ENCODE results near the gene LIPC. TPM values are rescaled to one million over a fixed set of nuclear protein-coding genes. Genes with fewer than 3 reads are reported as not detected.

LIPC gene
- total and polyA plus RNA-seq, 2 of the 4 experiments (the other 2 are of a cell fraction): 0.07 TPM; not detected in 1

DNA sequence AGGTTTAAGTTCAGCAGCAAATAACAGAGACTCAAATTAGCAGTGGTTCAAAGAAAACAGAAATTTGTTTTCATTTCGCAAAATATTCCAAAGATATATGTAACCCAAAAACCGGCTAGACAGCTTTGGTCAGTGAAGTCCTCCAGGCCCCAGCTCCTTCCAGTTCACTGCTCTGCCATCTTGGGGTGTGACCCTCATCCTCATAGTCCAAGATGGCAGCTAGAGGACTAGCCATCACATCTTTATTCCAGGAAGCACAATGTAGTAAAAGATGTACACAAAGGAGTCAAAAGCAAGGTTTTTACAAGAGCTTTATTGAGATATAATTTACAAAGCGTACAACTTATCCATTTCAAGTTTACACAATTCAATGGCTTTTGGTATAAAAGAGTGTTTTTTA is 107.1 kb downstream of the LIPC start:
- Histone ChIP-seq H3K36me3 (ENCODE audit: control insufficient read depth, insufficient read depth, low read length) (no peaks in the 10 kb centered on the region), H3K4me1 (ENCODE audit: control insufficient read depth, insufficient read depth, low read length) (no peaks in the 10 kb centered on the region), H3K27me3 (ENCODE audit: control insufficient read depth, insufficient read depth, low read length) (peaks cover 20% of the 10 kb centered on the region), H4K20me1 (ENCODE audit: insufficient read depth, low read length) (no peaks in the 10 kb centered on the region), H3K56ac (ENCODE audit: extremely low read depth, insufficient read depth, low read length) (no peak overlapping the region), H2BK5ac (ENCODE audit: low read depth, low read length, poor library complexity, severe bottlenecking) (no peak overlapping the region), H3K4me3 (ENCODE audit: insufficient read depth, low read depth, low read length) (no peak overlapping the region), H3K4me2 (ENCODE audit: low read depth, low read length) (no peak overlapping the region), H3K9me1 (ENCODE audit: insufficient read depth, low read length) (no peaks in the 10 kb centered on the region), H2AFZ (replicated peaks; ENCODE audit: low read length, poor library complexity) (no peak overlapping the region), H3K9me3 (ENCODE audit: control insufficient read depth, insufficient read depth, low read length) (no peaks in the 10 kb centered on the region), H3K9ac (ENCODE audit: low read depth, low read length) (no peak overlapping the region), H3K79me1 (ENCODE audit: low read depth in 1 of 2, low read length in 2 of 2) (no peaks in the 10 kb centered on the region), H2BK20ac (ENCODE audit: low read depth, low read length) (no peak overlapping the region), H2BK15ac (ENCODE audit: low read depth, low read length) (no peak overlapping the region), H3K14ac (replicated peaks; ENCODE audit: low read depth, low read length) (no peak overlapping the region), H3K23ac (ENCODE audit: low read depth, low read length) (no peak overlapping the region), H2BK120ac (ENCODE audit: low read depth, low read length) (no peak overlapping the region), H4K91ac (ENCODE audit: insufficient read depth, low read depth, low read length) (no peak overlapping the region), H3K4ac (ENCODE audit: low read depth, low read length) (no peak overlapping the region), H2AK9ac (replicated peaks; ENCODE audit: low read depth, low read length, poor library complexity) (no peak overlapping the region), H4K8ac (ENCODE audit: low read depth in 2 of 2, low read length in 2 of 2) (no peak overlapping the region), H3K27ac (ENCODE audit: insufficient read depth, low read length) (no peak overlapping the region), H4K5ac (ENCODE audit: low read depth, low read length) (no peak overlapping the region), H3K18ac (ENCODE audit: low read depth, low read length) (no peak overlapping the region), H2AK5ac (ENCODE audit: low read depth, low read length) (no peak overlapping the region)
- DNase-seq: no peak
- ChIA-PET POLR2A (ENCODE audit: unreplicated experiment) (no interaction called here), CTCF (interaction anchor here (0.6 kb wide), 1 partner anchor 229 kb away, joined by 3 read pairs; no protein-coding TSS in a partner anchor)
- in situ Hi-C loops (cut with MboI; ENCODE audit: low sequenced_read_pairs): no loop called here
- dilution Hi-C loops (cut with HindIII; ENCODE audit: low sequenced_read_pairs, unreplicated experiment): no loop called here
- TF ChIP-seq FOS (IDR thresholded peaks at IDR 0.05; ENCODE audit: low read depth, low read length): no peak
- no peak for TF ChIP-seq CTCF (conservative IDR thresholded peaks at IDR 0.05; ENCODE audit: low read depth, low read length)
- TF ChIP-seq, protein P1, sequence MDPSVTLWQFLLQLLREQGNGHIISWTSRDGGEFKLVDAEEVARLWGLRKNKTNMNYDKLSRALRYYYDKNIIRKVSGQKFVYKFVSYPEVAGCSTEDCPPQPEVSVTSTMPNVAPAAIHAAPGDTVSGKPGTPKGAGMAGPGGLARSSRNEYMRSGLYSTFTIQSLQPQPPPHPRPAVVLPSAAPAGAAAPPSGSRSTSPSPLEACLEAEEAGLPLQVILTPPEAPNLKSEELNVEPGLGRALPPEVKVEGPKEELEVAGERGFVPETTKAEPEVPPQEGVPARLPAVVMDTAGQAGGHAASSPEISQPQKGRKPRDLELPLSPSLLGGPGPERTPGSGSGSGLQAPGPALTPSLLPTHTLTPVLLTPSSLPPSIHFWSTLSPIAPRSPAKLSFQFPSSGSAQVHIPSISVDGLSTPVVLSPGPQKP (IDR thresholded peaks at IDR 0.05; ENCODE audit: borderline replicate concordance, low read depth, low read length): no peak
- no peak for TF ChIP-seq USF2 (IDR thresholded peaks at IDR 0.05; ENCODE audit: low read depth, low read length)
- no TSS peak for BruUV-seq (replicated peaks)
- intact Hi-C loops (cut with micrococcal nuclease): no loop called here
- ATAC-seq (ENCODE audit: low read depth): no peak
- WGBS, 2 experiments (ENCODE audit: extremely low coverage in 2 of 2, insufficient read length in 1 of 2): no CpG with 5 or more reads among the region's 3 CpGs

Measured in IMR-90 (cell line).